Smooth muscle cell (in vitro differentiated cells): ENCODE data around the gene SCAF1. TPM values are rescaled to one million over a fixed set of nuclear protein-coding genes. Genes with fewer than 3 reads are reported as not detected.
"Not testable (repeated sequence)": the region's sequence is repeated elsewhere in the genome, so short reads cannot be mapped to it uniquely, and the experiment has no call there.

Experiments used
- DNase-seq: peaks from one replicate; lab custom pipeline; 2025; ENCODE audit not compliant: unreplicated experiment; lab: John Stamatoyannopoulos, UW
- H2AFZ ChIP-seq: fragments of 200-600 bp; sonication (generic); 2 replicates; pipeline ENCODE4 v1.6.0; 2016; ENCODE audit warnings: antibody characterized with exemption, low read depth, mild to moderate bottlenecking
- H3F3A ChIP-seq: fragments of 200-600 bp; sonication (generic); 2 replicates; pipeline ENCODE4 v1.6.0; 2017; ENCODE audit warnings: antibody characterized with exemption, low read depth
- H3K27ac ChIP-seq: fragments of 200-600 bp; sonication (generic); 2 replicates; pipeline ENCODE4 v1.5.1; 2016; ENCODE audit warnings: low read depth, mild to moderate bottlenecking
- H3K27me3 ChIP-seq: fragments of 200-600 bp; sonication (generic); 2 replicates; pipeline ENCODE4 v1.6.1; 2016; ENCODE audit warnings: low read depth, mild to moderate bottlenecking
- H3K36me3 ChIP-seq: fragments of 200-600 bp; sonication (generic); 2 replicates; pipeline ENCODE4 v1.5.1; 2016; ENCODE audit warnings: low read depth
- H3K4me1 ChIP-seq: fragments of 200-600 bp; sonication (generic); 2 replicates; pipeline ENCODE4 v1.5.1; 2016; ENCODE audit warnings: low read depth
- H3K4me2 ChIP-seq: fragments of 200-600 bp; sonication (generic); 2 replicates; pipeline ENCODE4 v1.6.0; 2016; ENCODE audit warnings: mild to moderate bottlenecking
- H3K4me3 ChIP-seq: fragments of 200-600 bp; sonication (generic); 2 replicates; pipeline ENCODE4 v1.5.1; 2016; ENCODE audit warnings: mild to moderate bottlenecking
- H3K79me2 ChIP-seq: fragments of 200-600 bp; sonication (generic); 2 replicates; pipeline ENCODE4 v1.6.0; 2016; ENCODE audit warnings: low read depth, mild to moderate bottlenecking
- H3K9ac ChIP-seq: fragments of 200-600 bp; sonication (generic); 2 replicates; pipeline ENCODE4 v1.6.0; 2016; ENCODE audit warnings: low read depth
- H3K9me3 ChIP-seq: fragments of 200-600 bp; sonication (generic); replicated peaks from 2 replicates; pipeline ENCODE4 v1.5.1; 2016; ENCODE audit warnings: low read depth
- H4K20me1 ChIP-seq: fragments of 200-600 bp; sonication (generic); 2 replicates; pipeline ENCODE4 v1.6.0; 2016; ENCODE audit warnings: low read depth
- CTCF ChIP-seq: fragments of 200-600 bp; sonication (generic); IDR thresholded peaks from 2 replicates; pipeline ENCODE4 v1.5.1; 2017; ENCODE audit warnings: borderline replicate concordance, mild to moderate bottlenecking, antibody characterized with exemption; ENCODE audit not compliant: insufficient read depth, poor library complexity, severe bottlenecking
- WGBS: methylation state at CpG from one replicate; pipeline ENCODE4 v1.1.7; 2016; ENCODE audit warnings: low lambda C conversion rate; 5-methylcytosine and 5-hydroxymethylcytosine counted together
- polyA plus RNA-seq: library from polyadenylated mRNA; unstranded; fragments of >200 nt; fragmentation: Nextera tagmentation; extraction: Ambion mirVana; gene quantifications from 2 replicates; pipeline ENCODE4 v1.2.1, GENCODE V29; 2016
- total RNA-seq: library from RNA; depleted of rRNA; stranded (reverse); fragments of >200 nt; gene quantifications from 2 replicates; pipeline ENCODE4 v1.2.3, GENCODE V29; 2014

SCAF1 gene
- total and polyA plus RNA-seq, 2 experiments from 2014 or later = 7.9 to 12.1 TPM

DNA sequence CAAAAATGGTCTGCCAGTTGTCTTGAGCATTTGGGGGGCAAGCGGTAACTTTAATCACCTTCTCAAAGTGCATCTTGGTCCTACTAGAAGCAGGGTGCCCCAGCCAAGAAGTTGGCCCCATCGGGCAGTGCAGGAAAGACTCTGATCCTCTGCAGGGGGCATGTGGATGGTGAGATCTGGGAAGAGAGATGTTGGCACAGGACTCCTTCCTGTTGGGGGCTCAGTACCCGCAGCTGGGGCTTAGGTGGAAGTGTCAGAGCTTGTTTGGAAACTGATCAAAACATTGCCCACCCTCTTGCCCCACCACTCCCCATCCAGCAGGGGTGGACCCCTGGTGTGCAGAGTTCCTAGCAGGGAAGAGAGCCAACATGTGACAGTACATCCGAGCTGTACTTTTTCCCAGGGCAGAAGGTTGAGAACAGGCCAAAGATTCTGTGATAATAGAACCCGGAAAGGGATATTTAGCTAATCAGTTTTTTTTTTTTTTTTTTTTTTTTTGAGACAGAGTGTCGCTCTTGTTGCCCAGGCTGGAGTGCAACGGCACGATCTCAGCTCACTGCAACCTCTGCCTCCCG is 10.9 kb upstream of the SCAF1 start:
- H3K79me2 ChIP-seq = no peaks in the 10 kb centered on the region
- H3K9me3 ChIP-seq = no peaks in the 10 kb centered on the region
- H3K27me3 ChIP-seq = no peaks in the 10 kb centered on the region
- H3F3A ChIP-seq = peaks cover 7% of the 10 kb centered on the region
- H3K4me1 ChIP-seq = no peaks in the 10 kb centered on the region
- no peak overlapping the region for H3K27ac ChIP-seq
- H3K4me2 ChIP-seq = no peak overlapping the region
- H3K4me3 ChIP-seq = no peak overlapping the region
- DNase-seq = no peak
- no peaks in the 10 kb centered on the region for H3K36me3 ChIP-seq
- no peak for TF ChIP-seq CTCF
- WGBS = 88% methylated on average over 5 of the region's 9 CpGs
- no peak overlapping the region for H2AFZ ChIP-seq
- no peaks in the 10 kb centered on the region for H4K20me1 ChIP-seq
- no peak overlapping the region for H3K9ac ChIP-seq

GRCh38 chr19:49631610-49632192 is 10.3 kb upstream of the SCAF1 start:
- no peaks in the 10 kb centered on the region for H3K36me3 ChIP-seq
- H3K4me1 ChIP-seq = no peaks in the 10 kb centered on the region
- H4K20me1 ChIP-seq = no peaks in the 10 kb centered on the region
- H3K9me3 ChIP-seq = no peaks in the 10 kb centered on the region
- no peak overlapping the region for H3K4me2 ChIP-seq
- no peak overlapping the region for H3K4me3 ChIP-seq
- H3K9ac ChIP-seq = no peak overlapping the region
- H3F3A ChIP-seq = peaks cover 7% of the 10 kb centered on the region
- DNase-seq = no peak
- TF ChIP-seq CTCF = no peak
- WGBS = 93% methylated on average over 19 of the region's 19 CpGs
- H3K27ac ChIP-seq = no peak overlapping the region
- H2AFZ ChIP-seq = no peak overlapping the region
- H3K27me3 ChIP-seq = no peaks in the 10 kb centered on the region
- H3K79me2 ChIP-seq = no peaks in the 10 kb centered on the region

DNA sequence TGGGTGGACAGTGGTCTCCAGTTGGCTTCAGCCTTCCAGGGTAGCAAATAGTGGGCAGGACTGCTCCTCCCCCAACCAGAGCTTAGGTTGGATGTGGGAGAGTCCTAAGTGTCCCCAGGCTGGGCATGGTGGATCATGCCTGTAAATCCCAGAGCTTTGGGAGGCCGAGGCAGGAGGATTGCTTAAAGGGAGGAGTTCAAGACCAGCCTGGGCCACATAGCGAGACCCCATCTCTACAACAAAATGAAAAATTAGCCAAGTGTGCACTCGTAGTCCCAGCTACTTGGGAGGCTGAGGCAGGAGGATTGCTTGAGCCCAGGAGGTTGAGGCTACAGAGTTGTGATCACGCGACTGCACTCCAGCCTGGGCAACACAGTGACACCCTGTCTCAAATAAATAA is 9.4 kb upstream of the SCAF1 start:
- no peak for DNase-seq
- Histone ChIP-seq H3F3A (peaks cover 7% of the 10 kb centered on the region), H4K20me1 (no peaks in the 10 kb centered on the region), H3K9ac (no peak overlapping the region), H3K27ac (no peak overlapping the region), H3K9me3 (no peaks in the 10 kb centered on the region), H3K4me2 (no peak overlapping the region), H2AFZ (no peak overlapping the region), H3K79me2 (no peaks in the 10 kb centered on the region), H3K4me3 (no peak overlapping the region), H3K4me1 (no peaks in the 10 kb centered on the region), H3K36me3 (no peaks in the 10 kb centered on the region), H3K27me3 (no peaks in the 10 kb centered on the region)
- TF ChIP-seq CTCF = no peak
- WGBS = over 99% methylated on average over 5 of the region's 5 CpGs

DNA sequence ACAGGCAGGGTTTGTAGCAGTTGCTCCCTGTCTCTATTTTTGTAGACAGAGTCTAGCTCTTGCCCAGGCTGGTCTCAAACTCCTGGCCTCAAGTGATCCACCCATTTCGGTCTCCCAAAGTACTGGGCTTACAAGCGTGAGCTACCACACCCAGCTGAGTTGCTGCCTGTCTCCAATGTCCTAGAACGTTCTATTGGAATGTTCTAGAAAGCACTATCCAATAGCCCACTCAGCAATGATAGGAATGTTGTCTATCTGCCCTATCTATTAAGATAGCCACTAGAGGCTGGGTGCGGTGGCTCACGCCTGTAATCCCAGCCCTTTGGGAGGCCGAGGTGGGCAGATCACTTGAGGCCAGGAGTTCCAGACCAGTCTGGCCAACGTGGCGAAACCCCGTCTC is 8.7 kb upstream of the SCAF1 start:
- not testable (repeated sequence) for H2AFZ ChIP-seq, H3K9ac ChIP-seq, H4K20me1 ChIP-seq, H3K27ac ChIP-seq, H3K36me3 ChIP-seq, H3K4me1 ChIP-seq, H3K4me3 ChIP-seq, DNase-seq, H3K9me3 ChIP-seq, H3F3A ChIP-seq, H3K4me2 ChIP-seq, H3K27me3 ChIP-seq, H3K79me2 ChIP-seq
- 77% methylated on average over 9 of the region's 9 CpGs for WGBS
